Hepatocyte (in vitro differentiated cells): Measurements from ENCODE around the gene LBP.

Experiments used
- EZH2 ChIP-seq: fragments of 200-600 bp; sonication (generic); IDR thresholded peaks from 2 replicates; pipeline ENCODE4 v1.6.1; 2016; ENCODE audit warnings: antibody characterized with exemption, mild to moderate bottlenecking, borderline replicate concordance
- EZH2phosphoT487 ChIP-seq: fragments of 200-600 bp; sonication (generic); IDR thresholded peaks from one replicate; pipeline ENCODE4 v1.6.1; 2018; ENCODE audit warnings: antibody characterized with exemption, mild to moderate bottlenecking, low read depth, moderate library complexity; ENCODE audit not compliant: unreplicated experiment, severe bottlenecking
- TF ChIP-seq, protein P1 (sequence below): fragments of 200-600 bp; sonication (generic); IDR thresholded peaks from 2 replicates; pipeline ENCODE4 v1.5.1; 2016; ENCODE audit warnings: antibody characterized with exemption, mild to moderate bottlenecking; ENCODE audit not compliant: poor library complexity

DNA sequence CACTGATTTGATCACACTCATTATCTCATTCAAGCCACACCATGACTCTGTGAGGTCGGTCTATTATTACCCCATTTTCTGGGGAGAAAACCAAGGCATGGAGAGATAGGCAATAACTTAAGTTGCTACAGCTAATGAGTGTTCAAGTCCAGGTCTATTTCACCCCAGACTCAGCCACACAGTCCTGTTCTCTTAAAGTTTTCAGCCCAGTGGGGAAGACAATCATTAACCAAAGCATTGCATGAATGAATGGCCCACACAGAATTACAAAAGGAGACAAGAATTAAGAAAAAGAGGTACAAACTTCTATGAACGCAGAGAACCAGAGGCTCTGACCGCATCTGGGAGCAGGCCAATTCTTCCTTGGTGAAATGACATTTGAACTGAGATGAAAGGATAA, 35.2 kb upstream of the LBP start:
- TF ChIP-seq, protein P1, sequence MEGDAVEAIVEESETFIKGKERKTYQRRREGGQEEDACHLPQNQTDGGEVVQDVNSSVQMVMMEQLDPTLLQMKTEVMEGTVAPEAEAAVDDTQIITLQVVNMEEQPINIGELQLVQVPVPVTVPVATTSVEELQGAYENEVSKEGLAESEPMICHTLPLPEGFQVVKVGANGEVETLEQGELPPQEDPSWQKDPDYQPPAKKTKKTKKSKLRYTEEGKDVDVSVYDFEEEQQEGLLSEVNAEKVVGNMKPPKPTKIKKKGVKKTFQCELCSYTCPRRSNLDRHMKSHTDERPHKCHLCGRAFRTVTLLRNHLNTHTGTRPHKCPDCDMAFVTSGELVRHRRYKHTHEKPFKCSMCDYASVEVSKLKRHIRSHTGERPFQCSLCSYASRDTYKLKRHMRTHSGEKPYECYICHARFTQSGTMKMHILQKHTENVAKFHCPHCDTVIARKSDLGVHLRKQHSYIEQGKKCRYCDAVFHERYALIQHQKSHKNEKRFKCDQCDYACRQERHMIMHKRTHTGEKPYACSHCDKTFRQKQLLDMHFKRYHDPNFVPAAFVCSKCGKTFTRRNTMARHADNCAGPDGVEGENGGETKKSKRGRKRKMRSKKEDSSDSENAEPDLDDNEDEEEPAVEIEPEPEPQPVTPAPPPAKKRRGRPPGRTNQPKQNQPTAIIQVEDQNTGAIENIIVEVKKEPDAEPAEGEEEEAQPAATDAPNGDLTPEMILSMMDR: no peak
- TF ChIP-seq EZH2phosphoT487 (no peak), EZH2 (no peak)
